HEK293 (cell line): ENCODE results near the gene ZKSCAN8.

Experiments used
- CTCF ChIA-PET: fragments of 350-600 bp; formaldehyde crosslinking; extraction: SDS; loops from one replicate; lab custom pipeline; 2021; ENCODE audit warnings: antibody characterized with exemption; lab: Yijun Ruan, JAX
- POLR2A ChIA-PET: fragments of 300-600 bp; formaldehyde crosslinking; extraction: SDS; loops from one replicate; lab custom pipeline; 2020; ENCODE audit warnings: antibody characterized with exemption, inconsistent platforms; lab: Yijun Ruan, JAX
- H3K27ac ChIP-seq: fragments of 200-500 bp; sonication (Bioruptor generic); 2 replicates; pipeline ENCODE4 v1.5.1; 2014; ENCODE audit warnings: low read depth, low read length, control low read depth, inconsistent platforms; ENCODE audit errors: extremely low read depth
- H3K36me3 ChIP-seq, 2 experiments: fragments of 200-500 bp in 1 of 2; sonication (Bioruptor generic) in 1 of 2; 1 replicate in 1 of 2; 2 replicates in 1 of 2; pipeline ENCODE4 v1.5.1; 2014 to 2017; ENCODE audit warnings: inconsistent platforms in 2 of 2, low read length in 2 of 2; ENCODE audit not compliant: control insufficient read depth in 2 of 2, insufficient read depth in 1 of 2
- H3K4me1 ChIP-seq: fragments of 200-500 bp; sonication (Bioruptor generic); 2 replicates; pipeline ENCODE4 v1.5.1; 2014; ENCODE audit warnings: mild to moderate bottlenecking, low read length, inconsistent platforms; ENCODE audit not compliant: control insufficient read depth, insufficient read depth
- H3K4me3 ChIP-seq: 2 replicates; pipeline ENCODE4 v1.5.1; 2011; ENCODE audit warnings: low read depth, mild to moderate bottlenecking, control low read depth, low read length, moderate library complexity
- H3K9me3 ChIP-seq: fragments of 200-500 bp; sonication (Bioruptor generic); 2 replicates; pipeline ENCODE4 v1.5.1; 2014; ENCODE audit warnings: low read depth, low read length, inconsistent platforms; ENCODE audit not compliant: control insufficient read depth, insufficient read depth
- AEBP2 ChIP-seq: fragments of 450-650 bp; formaldehyde crosslinking; IDR thresholded peaks from 2 replicates; pipeline ENCODE4 v1.5.1; 2016; ENCODE audit warnings: missing biosample characterization, missing genetic modification characterization, borderline replicate concordance
- GLI4 ChIP-seq: fragments of 450-650 bp; formaldehyde crosslinking; IDR thresholded peaks from 2 replicates; pipeline ENCODE4 v1.5.1; 2016; ENCODE audit warnings: missing biosample characterization, missing genetic modification characterization
- KLF9 ChIP-seq: fragments of 450-650 bp; formaldehyde crosslinking; IDR thresholded peaks from 2 replicates; pipeline ENCODE4 v1.5.1; 2016; ENCODE audit warnings: missing biosample characterization, missing genetic modification characterization, low read depth
- PRDM6 ChIP-seq: fragments of 450-650 bp; formaldehyde crosslinking; IDR thresholded peaks from 2 replicates; pipeline ENCODE4 v1.5.1; 2017; ENCODE audit warnings: missing biosample characterization, missing genetic modification characterization
- TRIM28 ChIP-seq: IDR thresholded peaks from 2 replicates; pipeline ENCODE4 v1.6.1; 2011; ENCODE audit warnings: low read length, control low read depth, borderline replicate concordance
- ZBTB8A ChIP-seq: fragments of 450-650 bp; formaldehyde crosslinking; IDR thresholded peaks from 2 replicates; pipeline ENCODE4 v1.5.1; 2016; ENCODE audit warnings: missing biosample characterization, missing genetic modification characterization
- ZFP41 ChIP-seq: fragments of 450-650 bp; formaldehyde crosslinking; IDR thresholded peaks from 2 replicates; pipeline ENCODE4 v1.5.1; 2016; ENCODE audit warnings: missing biosample characterization, missing genetic modification characterization, borderline replicate concordance
- ZNF157 ChIP-seq: fragments of 450-650 bp; formaldehyde crosslinking; IDR thresholded peaks from 2 replicates; pipeline ENCODE4 v1.5.1; 2016; ENCODE audit warnings: missing biosample characterization, missing genetic modification characterization
- ZNF175 ChIP-seq: fragments of 450-650 bp; formaldehyde crosslinking; IDR thresholded peaks from 2 replicates; pipeline ENCODE4 v1.5.1; 2016; ENCODE audit warnings: missing biosample characterization, missing genetic modification characterization
- ZNF214 ChIP-seq: fragments of 450-650 bp; formaldehyde crosslinking; IDR thresholded peaks from 2 replicates; pipeline ENCODE4 v1.5.1; 2017; ENCODE audit warnings: missing biosample characterization, mild to moderate bottlenecking, missing genetic modification characterization, borderline replicate concordance
- ZNF350 ChIP-seq: fragments of 450-650 bp; formaldehyde crosslinking; IDR thresholded peaks from 2 replicates; pipeline ENCODE4 v1.5.0; 2017; ENCODE audit warnings: missing biosample characterization, mild to moderate bottlenecking, missing genetic modification characterization
- ZNF449 ChIP-seq: fragments of 450-650 bp; formaldehyde crosslinking; IDR thresholded peaks from 2 replicates; pipeline ENCODE4 v1.5.1; 2017; ENCODE audit warnings: missing biosample characterization, mild to moderate bottlenecking, missing genetic modification characterization, moderate library complexity
- ZNF529 ChIP-seq: fragments of 450-650 bp; formaldehyde crosslinking; IDR thresholded peaks from 2 replicates; pipeline ENCODE4 v1.5.1; 2017; ENCODE audit warnings: missing genetic modification characterization, missing biosample characterization; ENCODE audit not compliant: insufficient replicate concordance
- ZNF560 ChIP-seq: fragments of 450-650 bp; formaldehyde crosslinking; IDR thresholded peaks from 2 replicates; pipeline ENCODE4 v1.5.1; 2017; ENCODE audit warnings: missing biosample characterization, missing genetic modification characterization, borderline replicate concordance
- ZNF571 ChIP-seq: fragments of 450-650 bp; formaldehyde crosslinking; IDR thresholded peaks from 2 replicates; pipeline ENCODE4 v1.5.0; 2017; ENCODE audit warnings: missing biosample characterization, missing genetic modification characterization
- ZNF580 ChIP-seq: fragments of 450-650 bp; formaldehyde crosslinking; IDR thresholded peaks from 2 replicates; pipeline ENCODE4 v1.5.1; 2016; ENCODE audit warnings: missing biosample characterization, missing genetic modification characterization
- ZNF610 ChIP-seq: fragments of 450-650 bp; formaldehyde crosslinking; IDR thresholded peaks from 2 replicates; pipeline ENCODE4 v1.5.1; 2016; ENCODE audit warnings: missing biosample characterization, missing genetic modification characterization, borderline replicate concordance
- ZNF654 ChIP-seq: fragments of 450-650 bp; formaldehyde crosslinking; IDR thresholded peaks from 2 replicates; pipeline ENCODE4 v1.5.1; 2016; ENCODE audit warnings: low read depth, missing biosample characterization, missing genetic modification characterization
- ZNF677 ChIP-seq: fragments of 450-650 bp; IDR thresholded peaks from 2 replicates; pipeline ENCODE4 v1.5.0; 2018; ENCODE audit warnings: missing biosample characterization, mild to moderate bottlenecking, missing genetic modification characterization, moderate library complexity
- ZNF692 ChIP-seq: fragments of 450-650 bp; formaldehyde crosslinking; IDR thresholded peaks from 2 replicates; pipeline ENCODE4 v1.5.1; 2016; ENCODE audit warnings: missing biosample characterization, missing genetic modification characterization
- ZNF768 ChIP-seq: fragments of 450-650 bp; formaldehyde crosslinking; IDR thresholded peaks from 2 replicates; pipeline ENCODE4 v1.5.1; 2018; ENCODE audit warnings: missing biosample characterization, mild to moderate bottlenecking, missing genetic modification characterization
- ZNF837 ChIP-seq: fragments of 450-650 bp; formaldehyde crosslinking; IDR thresholded peaks from 2 replicates; pipeline ENCODE4 v1.5.1; 2016; ENCODE audit warnings: missing biosample characterization, missing genetic modification characterization
- ZSCAN18 ChIP-seq: fragments of 450-650 bp; formaldehyde crosslinking; IDR thresholded peaks from 2 replicates; pipeline ENCODE4 v1.5.1; 2016; ENCODE audit warnings: missing biosample characterization, missing genetic modification characterization
- ZXDB ChIP-seq: fragments of 450-650 bp; formaldehyde crosslinking; IDR thresholded peaks from 2 replicates; pipeline ENCODE4 v1.5.1; 2016; ENCODE audit warnings: missing biosample characterization, missing genetic modification characterization

Gene ZKSCAN8

GRCh38 chr6:28160233-28160632 lies 18.6 kb downstream of the ZKSCAN8 start:
- no peak overlapping the region for H3K27ac ChIP-seq
- CTCF ChIA-PET, result interaction anchor here (0.6 kb wide), 1 partner anchor 27 kb away, joined by 3 read pairs; no protein-coding TSS in a partner anchor
- TF ChIP-seq ZNF157 (tag by site-specific recombination) (no peak), ZNF560 (tag by site-specific recombination) (no peak), ZNF529 (tag by site-specific recombination) (no peak), ZNF580 (tag by site-specific recombination) (no peak), ZNF175 (tag by site-specific recombination) (no peak)
- no peak overlapping the region for H3K4me3 ChIP-seq
- H3K4me1 ChIP-seq, result peaks cover 3% of the 10 kb centered on the region; the same call in 1 of the 2 replicates
- H3K9me3 ChIP-seq, result no peaks in the 10 kb centered on the region
- POLR2A ChIA-PET, result interaction anchor here (0.5 to 3.3 kb wide), 6 partner anchors 18 to 772 kb away, joined by 3 to 29 read pairs (median 4); partner anchors contain the start of genes ZKSCAN8 and ZNF391
- H3K36me3 ChIP-seq, result peaks cover 8 to 30% of the 10 kb centered on the region in 2 experiments; a peak in 2 of 3 replicates

- H3K36me3 ChIP-seq, result peaks cover 0 to 22% of the 10 kb centered on the region in 2 experiments; a peak in 2 of 3 replicates
- peak overlapping the region; percentile 50 for H3K4me3 ChIP-seq
- CTCF ChIA-PET, result interaction anchor here (1.0 kb wide), 1 partner anchor 19 kb away, joined by 3 read pairs; no protein-coding TSS in a partner anchor
- POLR2A ChIA-PET, result interaction anchor here (0.5 to 3.3 kb wide), 19 partner anchors 8 to 194 kb away, joined by 3 to 29 read pairs (median 4); partner anchors contain the start of genes ZKSCAN8, ZSCAN16 and ZSCAN26
- H3K4me1 ChIP-seq, result peaks cover 3% of the 10 kb centered on the region; the same call in 1 of the 2 replicates
- H3K27ac ChIP-seq, result peak overlapping the region; percentile 63
- no peaks in the 10 kb centered on the region for H3K9me3 ChIP-seq
- TF ChIP-seq KLF9 (tag by site-specific recombination), result peak; percentile 66; the same call in 1 of the 2 replicates
- 0 out of 2 replicates have a peak, but pooled peaks have one; percentile 14 for TF ChIP-seq ZBTB8A (tag by site-specific recombination)
- no peak for TF ChIP-seq ZFP41
- no peak for TF ChIP-seq ZSCAN18 (tag by site-specific recombination)
- no peak for TF ChIP-seq ZNF350 (tag by site-specific recombination)
- TF ChIP-seq TRIM28, result peak; percentile 47; the same call in 1 of the 2 replicates
- TF ChIP-seq AEBP2, result no peak
- TF ChIP-seq ZNF571, result no peak
- no peak for TF ChIP-seq ZNF677 (tag by site-specific recombination)
- peak; percentile 97 for TF ChIP-seq ZNF692 (tag by site-specific recombination)
- TF ChIP-seq ZNF837 (tag by site-specific recombination), result no peak
- no peak for TF ChIP-seq ZNF449
- TF ChIP-seq ZNF214 (tag by site-specific recombination), result no peak
- peak; percentile 48; the same call in 1 of the 2 replicates for TF ChIP-seq ZXDB
- TF ChIP-seq ZNF768, result no peak
- TF ChIP-seq ZNF654 (tag by site-specific recombination), result no peak
- no peak for TF ChIP-seq PRDM6 (tag by site-specific recombination)
- no peak for TF ChIP-seq ZNF610 (tag by site-specific recombination)
- no peak for TF ChIP-seq GLI4 (tag by site-specific recombination)
These were observed 19.9 kb downstream of the ZKSCAN8 start for GRCh38 chr6:28161410-28162079.
